AG04450 (cell line): Measurements from ENCODE around the gene RAB8A. TPM values are rescaled to one million over a fixed set of nuclear protein-coding genes. Genes with fewer than 3 reads are reported as not detected.

ENCODE experiments used
- CTCF ChIA-PET: fragments of 300-600, 350-600 bp; formaldehyde crosslinking; extraction: SDS; loops from one replicate; lab custom pipeline; 2022; ENCODE audit warnings: antibody characterized with exemption, inconsistent platforms; lab: Charles Lee
- POLR2A ChIA-PET: fragments of 350-600 bp; formaldehyde crosslinking; extraction: SDS; loops from one replicate; lab custom pipeline; 2021; ENCODE audit warnings: antibody characterized with exemption, inconsistent platforms; lab: Yijun Ruan, JAX
- DNase-seq: peaks from one replicate; pipeline ENCODE4 v3.0.0-alpha.2; 2011; ENCODE audit warnings: low read depth, low spot score
- H3K27ac ChIP-seq: one replicate; pipeline ENCODE4 v1.5.1; 2012; ENCODE audit warnings: low read depth, low read length, control low read depth
- H3K27me3 ChIP-seq: one replicate; pipeline ENCODE4 v1.6.0; 2012; ENCODE audit warnings: low read length; ENCODE audit not compliant: control insufficient read depth, insufficient read depth
- H3K4me3 ChIP-seq: 2 replicates; pipeline ENCODE4 v1.5.1; 2011; ENCODE audit warnings: mild to moderate bottlenecking, low read depth, low read length, control low read depth
- H3K9me3 ChIP-seq: 2 replicates; pipeline ENCODE4 v1.5.1; 2012; ENCODE audit warnings: low read length; ENCODE audit not compliant: control insufficient read depth, insufficient read depth
- polyA plus RNA-seq: library from polyadenylated mRNA; depleted of rRNA; stranded (reverse); fragments of >200 nt; gene quantifications from 2 replicates; pipeline ENCODE4 v1.2.3, GENCODE V29; 2011
- TF ChIP-seq, protein P1 (sequence below): IDR thresholded peaks from 2 replicates; pipeline ENCODE4 v1.5.1; 2011; ENCODE audit warnings: low read depth, low read length, control low read depth, inconsistent platforms

Gene RAB8A
- polyA plus RNA-seq, 1 experiment, result 109 TPM

DNA sequence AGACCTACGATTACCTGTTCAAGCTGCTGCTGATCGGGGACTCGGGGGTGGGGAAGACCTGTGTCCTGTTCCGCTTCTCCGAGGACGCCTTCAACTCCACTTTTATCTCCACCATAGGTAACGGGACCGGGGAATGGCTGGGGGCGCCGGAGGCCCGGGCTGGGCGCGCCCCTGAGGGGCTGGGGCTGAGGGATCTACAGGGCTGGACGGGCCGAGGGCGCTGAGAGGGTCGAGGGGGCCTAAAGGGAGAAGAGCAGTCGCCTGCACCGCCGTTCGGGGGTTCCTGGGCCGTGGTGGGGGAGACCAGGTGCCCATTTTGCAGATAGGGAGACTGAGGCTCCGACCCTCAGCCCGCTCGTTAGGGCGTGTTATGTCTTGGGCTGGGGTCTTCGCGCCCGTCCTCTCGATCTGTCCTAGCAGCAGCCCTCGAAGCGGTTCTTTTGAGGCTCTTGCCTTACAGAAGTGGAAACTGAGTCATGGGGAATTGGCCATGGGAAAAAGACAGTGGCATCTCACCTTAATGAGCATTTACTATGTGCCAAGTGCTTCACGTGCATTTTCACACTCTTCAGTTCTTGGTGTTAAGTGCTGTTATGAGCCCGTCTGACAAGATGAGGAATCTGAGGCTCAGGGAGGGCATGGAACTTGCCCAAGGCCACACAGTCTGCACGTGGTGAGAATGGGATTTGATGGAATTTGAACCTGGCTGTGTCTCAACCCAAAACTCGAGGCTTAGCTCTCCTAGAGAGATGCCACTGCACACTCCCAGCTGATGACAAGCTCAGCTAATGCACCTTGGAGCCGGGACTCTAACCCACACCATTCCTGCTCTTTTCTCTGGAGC, 442 bp downstream of the RAB8A start:
- POLR2A ChIA-PET, result interaction anchor here (1.2 kb wide), 1 partner anchor 73 kb away, joined by 4 read pairs; the partner anchor contains the start of gene FAM32A
- peak overlapping the region; percentile 95 for H3K4me3 ChIP-seq
- TF ChIP-seq, protein P1, sequence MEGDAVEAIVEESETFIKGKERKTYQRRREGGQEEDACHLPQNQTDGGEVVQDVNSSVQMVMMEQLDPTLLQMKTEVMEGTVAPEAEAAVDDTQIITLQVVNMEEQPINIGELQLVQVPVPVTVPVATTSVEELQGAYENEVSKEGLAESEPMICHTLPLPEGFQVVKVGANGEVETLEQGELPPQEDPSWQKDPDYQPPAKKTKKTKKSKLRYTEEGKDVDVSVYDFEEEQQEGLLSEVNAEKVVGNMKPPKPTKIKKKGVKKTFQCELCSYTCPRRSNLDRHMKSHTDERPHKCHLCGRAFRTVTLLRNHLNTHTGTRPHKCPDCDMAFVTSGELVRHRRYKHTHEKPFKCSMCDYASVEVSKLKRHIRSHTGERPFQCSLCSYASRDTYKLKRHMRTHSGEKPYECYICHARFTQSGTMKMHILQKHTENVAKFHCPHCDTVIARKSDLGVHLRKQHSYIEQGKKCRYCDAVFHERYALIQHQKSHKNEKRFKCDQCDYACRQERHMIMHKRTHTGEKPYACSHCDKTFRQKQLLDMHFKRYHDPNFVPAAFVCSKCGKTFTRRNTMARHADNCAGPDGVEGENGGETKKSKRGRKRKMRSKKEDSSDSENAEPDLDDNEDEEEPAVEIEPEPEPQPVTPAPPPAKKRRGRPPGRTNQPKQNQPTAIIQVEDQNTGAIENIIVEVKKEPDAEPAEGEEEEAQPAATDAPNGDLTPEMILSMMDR, result no peak

DNA sequence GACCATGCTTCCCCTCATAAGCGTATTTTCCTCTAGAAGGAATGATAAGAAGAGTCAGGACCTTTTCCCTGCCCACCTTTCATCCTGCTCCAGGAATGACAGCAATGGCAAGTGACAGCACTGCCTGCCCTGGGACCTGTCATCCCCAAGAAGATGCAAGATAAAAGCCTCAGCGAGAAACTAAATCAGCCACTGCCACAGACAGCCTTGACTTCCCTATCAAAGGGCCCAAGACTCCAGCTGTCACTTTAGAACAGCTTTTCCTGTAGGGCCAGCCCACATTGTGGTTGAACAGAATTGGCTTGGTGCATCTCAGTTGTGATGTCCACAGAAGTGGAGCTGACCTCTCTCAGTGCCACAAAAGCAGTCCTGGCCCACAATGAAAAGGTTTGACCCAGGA, 1.1 kb downstream of the RAB8A start:
- POLR2A ChIA-PET, result interaction anchor here (1.2 kb wide), 1 partner anchor 73 kb away, joined by 4 read pairs; the partner anchor contains the start of gene FAM32A
- CTCF ChIA-PET, result interaction anchor here (0.5 to 1.2 kb wide), 3 partner anchors 49 to 73 kb away, joined by 3 read pairs; partner anchors contain the start of gene FAM32A
- Histone ChIP-seq H3K27ac (no peak overlapping the region), H3K4me3 (peak overlapping the region; percentile 95), H3K27me3 (no peaks in the 10 kb centered on the region), H3K9me3 (peaks cover 7% of the 10 kb centered on the region; the same call in 1 of the 2 replicates)
- TF ChIP-seq, protein P1, result no peak
- no peak for DNase-seq

More for the DNA sequence above, 442 bp downstream of the RAB8A start:
- H3K9me3 ChIP-seq, result peaks cover 7% of the 10 kb centered on the region; the same call in 1 of the 2 replicates
- peak overlapping the region; percentile 65 for H3K27ac ChIP-seq
- CTCF ChIA-PET, result interaction anchor here (0.5 to 2.3 kb wide), 8 partner anchors 15 to 131 kb away, joined by 3 to 34 read pairs (median 3); partner anchors contain the start of gene FAM32A
- no peak for DNase-seq
- no peaks in the 10 kb centered on the region for H3K27me3 ChIP-seq

DNA sequence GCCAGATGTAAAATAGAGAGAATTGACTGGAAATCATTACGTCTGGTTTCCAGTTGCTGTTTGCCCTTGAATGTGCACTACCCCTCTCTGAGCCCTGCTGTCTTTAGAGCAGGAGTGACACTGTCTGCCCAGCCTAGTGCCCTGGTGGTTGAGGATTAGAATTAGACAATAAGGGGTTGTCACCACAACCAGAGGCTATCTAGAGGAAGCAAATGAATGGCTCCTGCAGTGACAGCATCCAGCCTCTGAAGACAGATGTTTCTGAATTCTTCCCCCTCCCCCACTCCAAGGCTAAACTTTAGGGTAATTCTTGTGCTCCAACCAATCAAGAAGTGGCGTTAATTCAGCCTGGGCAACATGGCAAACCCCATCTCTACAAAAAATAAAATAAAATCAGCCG, 2.0 kb downstream of the RAB8A start:
- TF ChIP-seq, protein P1, result no peak
- no peak for DNase-seq
- Histone ChIP-seq H3K4me3 (no peak overlapping the region), H3K27ac (no peak overlapping the region), H3K9me3 (peaks cover 7% of the 10 kb centered on the region; the same call in 1 of the 2 replicates), H3K27me3 (no peaks in the 10 kb centered on the region)
- POLR2A ChIA-PET, result no interaction called here
- CTCF ChIA-PET, result no interaction called here

DNA sequence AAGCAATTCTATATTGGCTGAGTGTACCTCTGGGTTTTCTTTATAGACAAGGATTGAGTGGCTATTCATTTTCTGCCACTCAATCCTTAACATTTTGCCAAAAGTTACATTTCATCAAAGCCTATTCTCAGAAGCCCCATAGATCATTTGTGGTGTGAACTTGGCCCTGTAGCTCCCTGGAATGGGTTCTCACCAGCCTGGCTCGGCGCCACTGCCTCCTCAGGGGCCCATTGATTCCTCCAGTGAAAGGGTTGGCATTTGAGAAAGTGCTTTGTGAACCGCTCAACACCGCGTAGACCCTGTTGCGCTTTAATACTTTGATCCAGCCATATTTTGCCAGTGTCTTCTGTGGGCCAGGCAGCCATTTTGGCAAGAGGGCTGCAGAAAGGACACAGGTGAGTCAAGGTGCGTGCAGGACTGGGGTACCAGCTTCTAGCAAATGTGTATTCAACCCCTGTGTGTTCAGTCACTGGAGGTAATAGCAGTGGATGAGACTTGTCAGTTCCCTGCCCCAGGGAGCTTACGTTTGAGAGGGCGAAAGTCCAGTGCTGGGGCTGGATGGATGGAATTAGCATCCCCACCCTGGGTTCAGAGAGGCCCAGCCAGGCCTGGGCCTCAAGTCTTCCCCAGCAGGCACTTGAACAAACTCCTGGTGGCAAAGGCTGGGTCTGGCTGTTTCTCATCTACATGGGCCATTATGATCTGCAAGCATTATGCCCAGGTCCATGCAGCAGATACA, 3.8 kb downstream of the RAB8A start:
- TF ChIP-seq, protein P1, result no peak
- ChIA-PET POLR2A (interaction anchor here (1.1 kb wide), 1 partner anchor 39 kb away, joined by 3 read pairs; the partner anchor contains the start of gene TPM4), CTCF (interaction anchor here (1.2 kb wide), 1 partner anchor 52 kb away, joined by 4 read pairs; no protein-coding TSS in a partner anchor)
- no peak overlapping the region for H3K27ac ChIP-seq
- no peak overlapping the region for H3K4me3 ChIP-seq
- DNase-seq, result no peak
- peaks cover 6% of the 10 kb centered on the region; the same call in 1 of the 2 replicates for H3K9me3 ChIP-seq
- no peaks in the 10 kb centered on the region for H3K27me3 ChIP-seq
